ENCODE measurements around the gene APBB1IP.
"Not testable (repeated sequence)": the region's sequence is repeated elsewhere in the genome, so short reads cannot be mapped to it uniquely, and the experiment has no call there.

APBB1IP gene

DNA sequence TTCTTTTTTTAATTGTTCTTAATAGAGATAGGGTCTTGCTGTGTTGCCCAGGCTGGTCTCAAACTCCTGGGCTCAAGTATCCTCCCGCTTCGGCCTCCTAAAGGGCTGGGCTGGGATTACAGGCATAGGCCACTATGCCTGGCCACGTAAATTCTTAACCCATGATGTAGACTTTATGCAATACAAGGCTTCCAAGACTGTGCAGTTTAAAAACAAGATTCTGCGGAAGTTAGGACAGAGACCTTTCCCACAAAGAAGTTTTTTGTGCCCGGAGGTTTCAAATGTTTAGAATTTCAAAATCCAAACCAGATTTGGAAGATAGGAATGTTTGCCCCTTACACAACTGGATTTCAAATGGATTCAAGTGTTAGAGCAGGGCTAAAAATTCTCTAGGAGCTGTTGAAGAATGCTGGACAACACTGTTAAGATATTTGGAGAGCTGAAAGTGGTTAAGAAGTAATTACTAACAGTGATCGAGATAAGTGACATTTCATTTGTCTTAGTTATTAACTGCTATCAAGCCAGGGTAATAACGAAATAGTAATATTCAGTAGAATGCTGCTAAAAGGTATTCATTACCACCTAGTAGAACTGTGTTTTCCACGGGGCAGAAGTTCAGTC, 7.4 kb downstream of the APBB1IP start:
- DNase-seq = no peak

GRCh38 chr10:26446258-26446657, 8.1 kb downstream of the APBB1IP start:
- no peak for DNase-seq

GRCh38 chr10:26448292-26448691, 10.2 kb downstream of the APBB1IP start:
- DNase-seq = no peak

- no peak for DNase-seq
Observed at GRCh38 chr10:26448706-26449435, 10.7 kb downstream of the APBB1IP start.

DNA sequence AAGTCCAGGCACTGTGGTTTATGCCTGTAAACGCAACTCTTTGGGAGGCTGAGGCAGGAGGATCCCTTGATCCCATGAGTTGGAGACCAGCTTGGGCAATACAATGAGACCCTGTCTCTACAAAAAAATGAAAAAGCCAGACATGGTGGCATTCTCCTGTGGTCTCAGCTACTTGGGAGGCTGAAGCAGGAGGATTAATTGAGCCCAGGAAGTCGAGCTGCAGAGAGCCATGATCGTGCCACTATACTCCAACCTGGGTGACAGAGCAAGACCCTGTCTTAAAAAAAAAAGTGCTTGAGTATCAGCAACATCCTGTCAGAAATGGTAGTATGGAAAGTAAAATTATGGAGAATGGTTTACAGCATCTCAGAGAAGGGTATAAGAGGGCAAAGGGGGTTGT, 11.6 kb downstream of the APBB1IP start:
- DNase-seq = no peak

DNA sequence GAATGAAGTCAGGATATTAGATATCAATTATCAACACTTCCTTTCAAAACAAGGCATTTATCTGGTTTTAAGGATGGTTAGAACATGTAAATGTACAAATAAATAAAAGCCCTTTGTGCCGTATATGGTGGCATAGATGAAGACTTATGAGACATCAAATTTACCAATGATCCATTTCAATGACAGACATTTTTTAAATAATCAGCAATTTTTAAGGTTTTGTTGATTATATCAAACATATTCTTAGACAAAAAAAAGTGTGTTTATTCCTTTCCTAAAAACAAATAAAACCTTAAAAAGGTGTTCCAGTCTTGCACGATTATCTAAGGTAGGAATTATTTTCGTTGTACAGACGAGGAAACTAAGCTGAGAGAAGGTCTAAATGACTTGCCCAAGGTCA, 13.8 kb downstream of the APBB1IP start:
- DNase-seq = no peak

GRCh38 chr10:26453850-26454249, 15.7 kb downstream of the APBB1IP start:
- DNase-seq = no peak

- DNase-seq = no peak
Observed at GRCh38 chr10:26454891-26455290, 16.8 kb downstream of the APBB1IP start.

GRCh38 chr10:26455567-26456315, 17.6 kb downstream of the APBB1IP start:
- DNase-seq = no peak

GRCh38 chr10:26457088-26457487, 18.9 kb downstream of the APBB1IP start:
- DNase-seq = no peak

DNA sequence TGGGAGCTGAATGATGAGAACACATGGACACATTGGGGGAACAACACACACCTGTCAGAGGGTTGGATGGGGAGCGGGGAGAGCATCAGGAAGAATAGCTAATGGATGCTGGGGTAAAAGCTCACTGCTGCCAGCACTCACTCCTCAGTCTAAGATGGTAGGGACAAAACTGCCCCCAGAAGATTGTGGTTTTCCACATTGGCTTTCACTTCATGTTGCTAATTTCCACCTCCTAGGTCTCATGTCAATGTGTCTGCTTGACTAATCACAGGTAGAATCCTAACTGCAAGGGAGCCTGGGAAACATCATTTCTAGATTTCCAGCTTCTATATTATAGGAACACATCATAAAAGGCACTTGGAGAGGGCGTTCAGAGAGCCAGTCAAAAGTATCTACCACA, 22.6 kb downstream of the APBB1IP start:
- no peak for DNase-seq

DNA sequence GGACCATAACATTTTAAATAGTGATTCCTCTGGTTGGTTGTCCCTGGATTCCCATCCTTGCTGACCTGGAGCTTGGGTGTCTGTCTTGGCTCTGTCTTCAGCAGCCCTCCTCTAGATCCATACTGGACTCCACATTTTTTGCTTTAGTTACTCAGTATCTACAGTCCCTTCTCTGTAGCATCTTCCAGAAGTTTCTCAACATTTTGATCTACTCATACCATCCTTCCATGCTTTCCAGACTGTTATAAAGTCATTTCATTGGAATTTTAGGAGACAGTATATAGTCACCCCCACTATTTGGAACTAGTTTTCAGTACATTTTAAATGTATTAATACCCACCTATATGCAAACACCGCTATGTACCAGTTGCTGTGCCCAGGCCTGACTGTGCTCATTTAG, 25.8 kb downstream of the APBB1IP start:
- DNase-seq = no peak

DNA sequence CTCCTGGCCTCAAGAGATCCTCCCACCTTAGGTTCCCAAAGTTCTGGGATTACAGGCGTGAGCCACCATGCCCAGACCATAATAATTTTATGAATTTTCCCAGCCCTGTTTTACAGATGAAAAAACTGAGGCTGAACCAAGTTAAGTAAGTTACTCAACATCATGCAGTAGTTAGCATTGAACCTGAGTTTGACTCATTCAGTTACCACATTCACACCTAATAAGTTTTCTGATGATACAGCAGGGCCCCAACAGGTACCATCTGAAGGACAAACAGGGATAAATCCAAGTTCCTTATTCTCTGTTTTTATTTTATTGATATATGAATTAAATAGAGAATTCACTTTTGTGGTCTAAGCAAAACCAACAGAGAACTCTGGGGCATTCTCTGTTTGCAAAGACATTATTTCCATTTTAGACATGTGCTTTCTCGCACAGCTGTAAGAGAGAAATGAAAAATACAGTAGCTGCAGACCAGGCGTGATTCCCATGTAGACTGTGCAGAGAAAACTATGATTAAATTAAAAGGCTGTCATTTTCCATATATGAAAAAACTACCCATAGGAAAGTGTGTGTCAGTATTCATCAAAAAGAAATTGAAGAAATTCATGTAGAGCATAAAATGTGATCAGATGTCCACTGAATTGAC, 26.6 kb downstream of the APBB1IP start:
- DNase-seq = no peak

DNA sequence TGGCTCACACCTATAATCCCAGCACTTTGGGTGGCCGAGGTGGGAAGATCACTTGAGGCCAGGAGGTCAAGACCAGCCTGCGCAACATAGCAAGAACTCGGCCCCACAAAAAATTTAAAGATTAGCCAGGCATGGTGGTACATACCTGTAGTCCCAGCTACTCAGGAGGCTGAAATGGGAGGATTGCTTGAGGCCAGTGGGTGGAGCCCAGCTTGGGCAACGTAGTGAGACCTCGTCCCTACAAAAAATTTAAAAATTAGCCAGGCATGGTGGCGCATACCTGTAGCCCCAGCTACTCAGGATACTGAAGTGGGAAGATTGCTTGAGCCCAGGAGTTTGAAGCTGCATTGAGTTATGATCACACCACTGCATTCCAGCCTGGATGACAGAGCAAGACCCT, 28.4 kb downstream of the APBB1IP start:
- not testable (repeated sequence) for DNase-seq

- DNase-seq = no peak
Observed at GRCh38 chr10:26467639-26468038, 29.5 kb downstream of the APBB1IP start.

- DNase-seq = peak; percentile 33
Observed at GRCh38 chr10:26468291-26468690, 30.1 kb downstream of the APBB1IP start.

DNA sequence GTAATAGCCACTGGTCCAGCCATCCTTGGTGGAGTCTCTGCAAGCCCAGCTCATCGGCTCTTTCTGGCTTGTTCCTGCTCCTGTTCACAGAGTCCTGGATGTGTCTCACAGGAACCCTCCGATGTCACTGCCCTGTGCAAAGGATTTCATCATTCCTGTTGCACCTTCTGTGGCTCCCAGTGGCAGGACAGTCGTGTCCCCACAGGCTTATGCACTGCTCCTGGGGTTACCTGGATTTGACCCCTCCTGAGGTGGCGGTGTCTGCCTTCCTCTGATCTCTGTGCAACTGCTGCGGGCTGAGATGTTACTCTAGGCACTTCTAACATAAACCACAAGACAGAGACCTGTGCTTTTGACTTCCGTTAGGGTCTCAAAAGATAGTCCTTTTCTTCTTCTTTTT, 30.6 kb downstream of the APBB1IP start:
- DNase-seq = no peak

- no peak for DNase-seq
Observed at GRCh38 chr10:26472492-26472778, 34.3 kb downstream of the APBB1IP start.

GRCh38 chr10:26474026-26474425, 35.9 kb downstream of the APBB1IP start:
- DNase-seq = peak; percentile 52

DNA sequence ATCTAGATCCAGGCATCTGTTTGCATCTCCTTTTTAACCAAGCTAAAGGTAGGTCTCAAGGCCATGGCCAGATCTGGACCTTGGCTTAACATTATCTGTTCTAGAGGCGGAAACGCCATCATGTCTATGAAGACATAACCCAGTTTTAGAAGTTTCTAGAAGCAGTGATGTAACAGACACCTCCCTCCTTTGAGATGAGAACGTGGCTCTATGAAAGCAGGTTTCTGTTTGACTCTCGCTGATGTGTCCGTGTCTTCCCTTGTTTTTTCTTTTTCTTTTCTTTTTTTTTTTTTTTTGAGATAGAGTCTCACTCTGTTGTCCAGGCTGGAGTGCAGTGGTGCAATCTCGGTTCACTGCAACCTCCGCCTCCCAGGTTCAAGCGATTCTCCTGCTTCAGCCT, 36.7 kb downstream of the APBB1IP start:
- DNase-seq = not testable (repeated sequence)

DNA sequence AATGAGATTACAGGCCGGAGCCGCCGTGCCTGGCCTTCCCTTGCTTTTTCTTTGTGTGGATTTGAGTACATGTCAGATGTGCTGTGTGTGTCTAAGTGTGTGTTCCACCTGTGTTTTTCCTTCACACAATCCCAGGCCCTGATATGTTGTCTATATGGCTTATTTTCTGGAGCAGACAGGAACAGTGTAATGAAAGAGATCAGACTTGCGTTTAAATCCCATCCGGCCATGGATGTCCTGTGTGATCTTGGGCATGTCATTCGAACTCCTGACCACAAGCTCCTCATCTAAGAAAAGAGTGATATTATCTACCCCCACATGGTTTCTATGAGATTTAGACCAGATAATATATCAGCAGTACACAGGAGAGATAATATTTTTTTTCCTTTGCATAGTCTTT, 37.2 kb downstream of the APBB1IP start:
- DNase-seq = no peak

GRCh38 chr10:26477501-26477900, 39.4 kb downstream of the APBB1IP start:
- DNase-seq = no peak

- DNase-seq = no peak
Observed at GRCh38 chr10:26478061-26478460, 39.9 kb downstream of the APBB1IP start.
